HEK293 (cell line): ENCODE measurements around the gene CHD5.

ENCODE experiments used
- CTCF ChIA-PET: fragments of 350-600 bp; formaldehyde crosslinking; extraction: SDS; loops from one replicate; lab custom pipeline; 2021; ENCODE audit warnings: antibody characterized with exemption; lab: Yijun Ruan, JAX
- POLR2A ChIA-PET: fragments of 300-600 bp; formaldehyde crosslinking; extraction: SDS; loops from one replicate; lab custom pipeline; 2020; ENCODE audit warnings: antibody characterized with exemption, inconsistent platforms; lab: Yijun Ruan, JAX
- H3K27ac ChIP-seq: fragments of 200-500 bp; sonication (Bioruptor generic); 2 replicates; pipeline ENCODE4 v1.5.1; 2014; ENCODE audit warnings: low read depth, low read length, control low read depth, inconsistent platforms; ENCODE audit errors: extremely low read depth
- H3K36me3 ChIP-seq, 2 experiments: fragments of 200-500 bp in 1 of 2; sonication (Bioruptor generic) in 1 of 2; 1 replicate in 1 of 2; 2 replicates in 1 of 2; pipeline ENCODE4 v1.5.1; 2014 to 2017; ENCODE audit warnings: inconsistent platforms in 2 of 2, low read length in 2 of 2; ENCODE audit not compliant: control insufficient read depth in 2 of 2, insufficient read depth in 1 of 2
- H3K4me1 ChIP-seq: fragments of 200-500 bp; sonication (Bioruptor generic); 2 replicates; pipeline ENCODE4 v1.5.1; 2014; ENCODE audit warnings: mild to moderate bottlenecking, low read length, inconsistent platforms; ENCODE audit not compliant: control insufficient read depth, insufficient read depth
- H3K4me3 ChIP-seq: 2 replicates; pipeline ENCODE4 v1.5.1; 2011; ENCODE audit warnings: low read depth, mild to moderate bottlenecking, control low read depth, low read length, moderate library complexity
- H3K9me3 ChIP-seq: fragments of 200-500 bp; sonication (Bioruptor generic); 2 replicates; pipeline ENCODE4 v1.5.1; 2014; ENCODE audit warnings: low read depth, low read length, inconsistent platforms; ENCODE audit not compliant: control insufficient read depth, insufficient read depth
- ELK4 ChIP-seq: IDR thresholded peaks from 2 replicates; pipeline ENCODE4 v1.6.1; 2011; ENCODE audit warnings: mild to moderate bottlenecking, low read depth, low read length, borderline replicate concordance
- HIC1 ChIP-seq: fragments of 450-650 bp; formaldehyde crosslinking; IDR thresholded peaks from 2 replicates; pipeline ENCODE4 v1.5.1; 2016; ENCODE audit warnings: missing biosample characterization, missing genetic modification characterization
- OSR2 ChIP-seq: fragments of 450-650 bp; formaldehyde crosslinking; IDR thresholded peaks from 2 replicates; pipeline ENCODE4 v1.5.1; 2016; ENCODE audit warnings: missing biosample characterization, missing genetic modification characterization
- PRDM2 ChIP-seq: fragments of 450-650 bp; formaldehyde crosslinking; IDR thresholded peaks from 2 replicates; pipeline ENCODE4 v1.5.1; 2016; ENCODE audit warnings: missing biosample characterization, missing genetic modification characterization, borderline replicate concordance
- SCRT1 ChIP-seq: fragments of 450-650 bp; formaldehyde crosslinking; IDR thresholded peaks from 2 replicates; pipeline ENCODE4 v1.5.1; 2016; ENCODE audit warnings: missing biosample characterization, missing genetic modification characterization, borderline replicate concordance
- ZBTB1 ChIP-seq: fragments of 450-650 bp; formaldehyde crosslinking; IDR thresholded peaks from 2 replicates; pipeline ENCODE4 v1.5.1; 2016; ENCODE audit warnings: missing biosample characterization, missing genetic modification characterization
- ZBTB48 ChIP-seq: fragments of 450-650 bp; formaldehyde crosslinking; IDR thresholded peaks from 2 replicates; pipeline ENCODE4 v1.5.1; 2016; ENCODE audit warnings: missing biosample characterization, missing genetic modification characterization
- ZIC2 ChIP-seq: fragments of 450-650 bp; formaldehyde crosslinking; IDR thresholded peaks from 2 replicates; pipeline ENCODE4 v1.5.1; 2016; ENCODE audit warnings: missing biosample characterization, missing genetic modification characterization
- ZNF121 ChIP-seq: fragments of 450-650 bp; formaldehyde crosslinking; IDR thresholded peaks from 2 replicates; pipeline ENCODE4 v1.5.1; 2016; ENCODE audit warnings: missing biosample characterization, missing genetic modification characterization
- ZNF155 ChIP-seq: fragments of 450-650 bp; formaldehyde crosslinking; IDR thresholded peaks from 2 replicates; pipeline ENCODE4 v1.5.1; 2016; ENCODE audit warnings: missing biosample characterization, missing genetic modification characterization
- ZNF221 ChIP-seq: fragments of 450-650 bp; formaldehyde crosslinking; IDR thresholded peaks from 2 replicates; pipeline ENCODE4 v1.5.1; 2017; ENCODE audit warnings: missing biosample characterization, missing genetic modification characterization, borderline replicate concordance
- ZNF223 ChIP-seq: fragments of 450-650 bp; formaldehyde crosslinking; IDR thresholded peaks from 2 replicates; pipeline ENCODE4 v1.5.1; 2016; ENCODE audit warnings: missing biosample characterization, missing genetic modification characterization
- ZNF274 ChIP-seq, 2 experiments: fragments of 200-500 bp in 1 of 2; fragments of 450-650 bp in 1 of 2; sonication (Bioruptor generic) in 1 of 2; formaldehyde crosslinking in 1 of 2; IDR thresholded peaks; 2 replicates each; pipeline versions ENCODE4 v1.5.1 to v1.6.1; 2014 to 2016; ENCODE audit warnings: borderline replicate concordance in 1 of 2, inconsistent platforms in 1 of 2, low read length in 1 of 2, missing biosample characterization in 1 of 2, missing genetic modification characterization in 1 of 2
- ZNF416 ChIP-seq: fragments of 450-650 bp; formaldehyde crosslinking; IDR thresholded peaks from 2 replicates; pipeline ENCODE4 v1.5.1; 2016; ENCODE audit warnings: missing biosample characterization, missing genetic modification characterization
- ZNF555 ChIP-seq: fragments of 450-650 bp; formaldehyde crosslinking; conservative IDR thresholded peaks from 2 replicates; pipeline ENCODE4 v1.5.1; 2017; ENCODE audit warnings: missing biosample characterization, mild to moderate bottlenecking, missing genetic modification characterization, inconsistent platforms
- ZNF580 ChIP-seq: fragments of 450-650 bp; formaldehyde crosslinking; IDR thresholded peaks from 2 replicates; pipeline ENCODE4 v1.5.1; 2016; ENCODE audit warnings: missing biosample characterization, missing genetic modification characterization
- ZNF585B ChIP-seq: fragments of 450-650 bp; formaldehyde crosslinking; IDR thresholded peaks from 2 replicates; pipeline ENCODE4 v1.5.1; 2016; ENCODE audit warnings: missing biosample characterization, missing genetic modification characterization
- ZNF596 ChIP-seq: fragments of 450-650 bp; IDR thresholded peaks from 2 replicates; pipeline ENCODE4 v1.5.0; 2018; ENCODE audit warnings: missing biosample characterization, mild to moderate bottlenecking, missing genetic modification characterization, moderate library complexity
- ZNF623 ChIP-seq: fragments of 450-650 bp; formaldehyde crosslinking; IDR thresholded peaks from 2 replicates; pipeline ENCODE4 v1.5.1; 2016; ENCODE audit warnings: missing biosample characterization, missing genetic modification characterization
- ZNF707 ChIP-seq: fragments of 450-650 bp; formaldehyde crosslinking; IDR thresholded peaks from 2 replicates; pipeline ENCODE4 v1.5.1; 2016; ENCODE audit warnings: missing biosample characterization, missing genetic modification characterization
- ZNF76 ChIP-seq: fragments of 450-650 bp; formaldehyde crosslinking; IDR thresholded peaks from 2 replicates; pipeline ENCODE4; 2016; ENCODE audit warnings: low read depth, missing biosample characterization, missing genetic modification characterization, borderline replicate concordance
- ZNF777 ChIP-seq: fragments of 450-650 bp; formaldehyde crosslinking; IDR thresholded peaks from 2 replicates; pipeline ENCODE4 v1.5.1; 2017; ENCODE audit warnings: missing biosample characterization, missing genetic modification characterization, borderline replicate concordance
- ZNF785 ChIP-seq: fragments of 450-650 bp; formaldehyde crosslinking; IDR thresholded peaks from 2 replicates; pipeline ENCODE4 v1.5.1; 2016; ENCODE audit warnings: missing biosample characterization, missing genetic modification characterization
- ZNF830 ChIP-seq: fragments of 450-650 bp; IDR thresholded peaks from 2 replicates; pipeline ENCODE4 v1.5.0; 2018; ENCODE audit warnings: missing biosample characterization, missing genetic modification characterization, low read depth, mild to moderate bottlenecking, moderate library complexity
- ZXDB ChIP-seq: fragments of 450-650 bp; formaldehyde crosslinking; IDR thresholded peaks from 2 replicates; pipeline ENCODE4 v1.5.1; 2016; ENCODE audit warnings: missing biosample characterization, missing genetic modification characterization
- TF ChIP-seq, protein P1 (sequence below): fragments of 450-650 bp; formaldehyde crosslinking; IDR thresholded peaks from 2 replicates; pipeline ENCODE4 v1.5.1; 2016; ENCODE audit warnings: missing biosample characterization, missing genetic modification characterization

The CHD5 gene

GRCh38 chr1:6081901-6082300 is 98.2 kb downstream of the CHD5 start (continued):
- TF ChIP-seq ZNF596 (tag by site-specific recombination) (no peak), ZNF416 (tag by site-specific recombination) (no peak), ZNF223 (tag by site-specific recombination) (no peak), ZXDB (tag by site-specific recombination) (no peak), PRDM2 (tag by site-specific recombination) (no peak), ZNF623 (tag by site-specific recombination) (no peak), ZNF707 (tag by site-specific recombination) (no peak), ZBTB48 (tag by site-specific recombination) (no peak), ZNF580 (tag by site-specific recombination) (no peak), ZNF777 (tag by site-specific recombination) (no peak)
- TF ChIP-seq, protein P1, sequence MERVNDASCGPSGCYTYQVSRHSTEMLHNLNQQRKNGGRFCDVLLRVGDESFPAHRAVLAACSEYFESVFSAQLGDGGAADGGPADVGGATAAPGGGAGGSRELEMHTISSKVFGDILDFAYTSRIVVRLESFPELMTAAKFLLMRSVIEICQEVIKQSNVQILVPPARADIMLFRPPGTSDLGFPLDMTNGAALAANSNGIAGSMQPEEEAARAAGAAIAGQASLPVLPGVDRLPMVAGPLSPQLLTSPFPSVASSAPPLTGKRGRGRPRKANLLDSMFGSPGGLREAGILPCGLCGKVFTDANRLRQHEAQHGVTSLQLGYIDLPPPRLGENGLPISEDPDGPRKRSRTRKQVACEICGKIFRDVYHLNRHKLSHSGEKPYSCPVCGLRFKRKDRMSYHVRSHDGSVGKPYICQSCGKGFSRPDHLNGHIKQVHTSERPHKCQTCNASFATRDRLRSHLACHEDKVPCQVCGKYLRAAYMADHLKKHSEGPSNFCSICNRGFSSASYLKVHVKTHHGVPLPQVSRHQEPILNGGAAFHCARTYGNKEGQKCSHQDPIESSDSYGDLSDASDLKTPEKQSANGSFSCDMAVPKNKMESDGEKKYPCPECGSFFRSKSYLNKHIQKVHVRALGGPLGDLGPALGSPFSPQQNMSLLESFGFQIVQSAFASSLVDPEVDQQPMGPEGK (tag by site-specific recombination) = no peak
- TF ChIP-seq, all 188 proteins: peak for 0

GRCh38 chr1:6080469-6080868 is 99.7 kb downstream of the CHD5 start:
- Histone ChIP-seq H3K4me1 (no peaks in the 10 kb centered on the region), H3K4me3 (no peak overlapping the region), H3K9me3 (no peaks in the 10 kb centered on the region), H3K27ac (no peak overlapping the region), H3K36me3 (no peaks in the 10 kb centered on the region)
- CTCF ChIA-PET = no interaction called here
- POLR2A ChIA-PET = no interaction called here
- TF ChIP-seq HIC1 (no peak), ZNF274 (IDR thresholded peaks at IDR 0.05; ENCODE audit: low read length) (no peak), ZNF274 (tag by site-specific recombination; IDR thresholded peaks at IDR 0.05; ENCODE audit: borderline replicate concordance) (no peak), ZNF155 (tag by site-specific recombination) (no peak), ZIC2 (tag by site-specific recombination) (no peak), OSR2 (tag by site-specific recombination) (no peak), ZNF785 (no peak), ZBTB1 (tag by site-specific recombination) (no peak), ZNF555 (tag by site-specific recombination) (no peak), ZNF221 (tag by site-specific recombination) (no peak), ZNF121 (tag by site-specific recombination) (no peak), ZNF830 (no peak), ZNF76 (tag by site-specific recombination) (no peak), SCRT1 (tag by site-specific recombination) (no peak), ELK4 (no peak), ZNF585B (tag by site-specific recombination) (no peak)
